ENCODE results near the gene CWC15.
A peak's percentile ranks its signal among the peaks of the same experiment; 100 is the strongest.
"Not testable (repeated sequence)": the region's sequence is repeated elsewhere in the genome, so short reads cannot be mapped to it uniquely, and the experiment has no call there.

Gene CWC15

GRCh38 chr11:94973099-94973968, at the start of gene CWC15, which contains the start of gene KDM4D:
Gene CWC15 (minus strand): TSS chr11:94973556. CDS start chr11:94972185, 1,371 bp downstream.
Gene KDM4D (plus strand): TSS chr11:94973709. CDS start chr11:94997373, 23,664 bp downstream.
- DNase-seq, result peak; percentile 85 to 91

- DNase-seq, result not testable (repeated sequence)
Observed at GRCh38 chr11:95021468-95021867, 48.1 kb upstream of the CWC15 start.

DNA sequence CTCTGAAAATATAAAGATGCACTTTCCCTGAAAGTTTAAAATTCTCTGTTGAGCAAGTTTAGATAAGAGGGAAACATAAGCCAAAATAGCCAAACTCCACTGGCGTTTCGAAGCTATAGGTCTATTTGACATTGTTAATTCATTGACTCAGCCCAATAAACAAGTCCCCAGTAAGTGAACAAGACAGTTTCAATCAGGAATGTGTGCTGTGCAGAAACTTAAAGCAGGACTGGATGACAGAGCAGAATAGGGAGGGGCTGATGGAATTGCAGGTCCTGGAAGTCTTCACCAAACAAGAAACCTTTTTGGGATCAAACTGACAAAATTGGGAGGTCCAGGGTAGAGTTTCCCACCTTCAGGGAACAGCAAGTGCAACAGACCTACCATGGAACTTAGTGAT, 42.8 kb upstream of the CWC15 start:
- DNase-seq, result no peak

- DNase-seq, result no peak
Observed at GRCh38 chr11:95014184-95014821, 40.9 kb upstream of the CWC15 start.

DNA sequence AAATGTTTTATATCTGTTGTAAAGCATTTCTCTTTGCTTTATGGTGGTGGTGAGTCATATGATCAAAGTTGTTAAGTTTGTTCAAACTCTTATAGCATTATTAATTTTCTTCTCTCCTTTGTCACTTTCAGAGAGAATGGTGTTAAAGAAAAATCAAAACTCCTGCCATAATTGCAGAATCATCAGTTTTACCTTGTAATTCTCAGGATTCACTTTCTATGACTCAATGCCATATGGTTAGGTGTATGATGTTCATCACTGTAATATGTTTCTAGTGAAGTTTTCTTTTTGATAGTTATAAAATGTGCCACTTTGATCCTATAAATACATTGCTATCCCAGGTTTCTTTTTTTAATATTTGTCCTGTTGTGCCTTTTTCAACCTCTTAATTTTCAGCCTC, 38.0 kb upstream of the CWC15 start:
- no peak for DNase-seq

DNA sequence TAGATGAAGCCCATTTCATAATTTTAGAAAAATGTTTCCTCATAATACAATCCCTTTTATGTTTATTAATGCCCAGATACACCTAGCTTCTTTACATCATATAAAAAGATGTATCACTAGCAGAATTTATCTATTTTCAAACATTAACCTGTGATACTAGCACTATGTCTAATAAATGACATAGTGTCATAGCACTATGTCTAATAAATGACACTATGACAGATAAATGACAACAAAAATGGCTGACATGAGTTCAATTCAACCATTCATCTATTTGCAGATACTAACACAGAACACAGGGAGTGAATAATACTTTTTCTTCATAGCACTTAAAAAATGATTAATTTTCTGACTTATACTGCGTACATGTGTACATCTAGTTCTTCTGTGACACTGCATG, 32.3 kb upstream of the CWC15 start:
- DNase-seq, result no peak

- DNase-seq, result no peak
Observed at GRCh38 chr11:95003716-95004115, 30.4 kb upstream of the CWC15 start.

DNA sequence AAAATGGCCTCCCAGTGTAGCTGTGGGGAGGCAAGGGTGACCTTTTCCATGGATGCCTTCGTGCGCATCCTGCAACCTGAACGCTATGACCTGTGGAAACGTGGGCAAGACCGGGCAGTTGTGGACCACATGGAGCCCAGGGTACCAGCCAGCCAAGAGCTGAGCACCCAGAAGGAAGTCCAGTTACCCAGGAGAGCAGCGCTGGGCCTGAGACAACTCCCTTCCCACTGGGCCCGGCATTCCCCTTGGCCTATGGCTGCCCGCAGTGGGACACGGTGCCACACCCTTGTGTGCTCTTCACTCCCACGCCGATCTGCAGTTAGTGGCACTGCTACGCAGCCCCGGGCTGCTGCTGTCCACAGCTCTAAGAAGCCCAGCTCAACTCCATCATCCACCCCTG, 24.9 kb upstream of the CWC15 start:
- no peak for DNase-seq

- no peak for DNase-seq
Observed at GRCh38 chr11:94997437-94997836, 24.1 kb upstream of the CWC15 start.

- no peak for DNase-seq
Observed at GRCh38 chr11:94993400-94993943, 20.1 kb upstream of the CWC15 start.

DNA sequence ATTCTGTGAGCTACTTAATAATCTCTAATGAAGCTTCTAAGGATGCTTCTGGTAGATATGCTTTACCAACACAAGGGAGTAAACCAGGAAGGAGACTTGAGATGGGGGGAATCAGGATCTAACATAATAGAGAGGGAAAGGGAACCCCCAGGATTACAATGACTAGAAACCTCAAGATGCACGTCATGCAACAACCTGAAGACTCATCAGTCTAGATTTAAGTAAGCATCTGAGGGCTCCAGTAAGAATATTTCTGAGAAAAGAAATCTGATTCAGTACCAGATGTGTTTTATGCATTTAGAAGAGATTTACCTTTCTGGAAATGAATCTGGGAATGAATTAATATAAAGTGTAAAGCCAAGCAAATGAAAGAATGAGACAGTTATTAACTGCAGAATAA, 15.4 kb upstream of the CWC15 start:
- DNase-seq, result no peak

GRCh38 chr11:94987378-94987777, 14.0 kb upstream of the CWC15 start:
- no peak for DNase-seq

DNA sequence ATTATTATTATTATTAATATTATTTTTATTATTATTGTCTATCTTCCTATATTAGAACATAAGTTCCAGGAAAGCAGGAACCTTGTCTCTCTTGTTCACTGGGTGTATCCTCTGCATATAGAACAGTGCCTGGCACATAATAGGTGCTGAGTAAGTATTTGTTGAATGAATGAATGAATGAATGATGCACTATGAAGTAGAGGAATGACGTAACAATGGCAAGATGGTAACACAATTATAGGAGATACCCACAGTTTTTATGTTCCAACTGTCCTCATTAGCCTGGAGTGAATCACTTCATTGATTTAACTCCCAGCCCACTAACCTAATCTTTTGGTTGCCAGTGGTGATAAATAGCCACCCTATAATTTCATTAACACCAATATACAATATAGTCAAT, 2.2 kb upstream of the CWC15 start:
- no peak for DNase-seq

DNA sequence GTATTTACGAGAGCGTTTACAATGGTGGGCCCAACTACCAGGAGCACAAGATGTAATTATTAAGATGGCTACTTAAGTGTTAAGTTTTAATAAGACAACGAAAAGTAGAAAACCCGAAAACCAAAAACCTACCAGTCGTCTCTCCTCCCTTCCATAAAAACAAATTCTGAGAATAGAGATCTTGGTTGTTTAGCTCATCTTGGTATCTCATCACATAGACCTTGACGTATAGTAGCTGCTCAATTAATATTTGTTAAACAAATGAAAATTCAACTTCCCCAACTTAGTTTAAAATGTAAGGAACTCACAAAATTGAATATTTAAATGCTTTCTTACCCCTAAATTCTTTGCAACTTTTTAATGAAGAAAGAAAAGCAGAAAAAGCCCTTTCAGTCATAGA, 822 bp upstream of the CWC15 start:
- DNase-seq, result no peak

DNA sequence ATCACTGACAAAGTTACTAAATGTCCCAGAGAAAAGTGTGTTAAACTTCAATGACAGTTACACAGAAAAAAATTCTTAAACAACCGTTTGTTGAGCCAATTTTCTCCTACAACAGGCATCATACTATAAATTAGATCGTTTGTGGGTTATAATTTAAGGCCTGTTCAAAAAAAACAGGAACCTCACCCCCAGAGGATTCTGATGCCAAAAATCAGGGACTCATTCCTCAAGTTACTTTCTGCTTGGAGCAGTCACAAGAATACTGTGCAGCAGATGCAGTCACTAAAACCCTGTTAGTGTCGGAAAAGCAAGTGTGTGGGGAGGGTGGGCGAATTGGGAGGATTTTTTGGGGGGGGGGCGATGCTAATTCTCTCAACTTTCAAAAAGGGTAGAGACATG, 657 bp downstream of the CWC15 start:
- DNase-seq, result no peak

DNA sequence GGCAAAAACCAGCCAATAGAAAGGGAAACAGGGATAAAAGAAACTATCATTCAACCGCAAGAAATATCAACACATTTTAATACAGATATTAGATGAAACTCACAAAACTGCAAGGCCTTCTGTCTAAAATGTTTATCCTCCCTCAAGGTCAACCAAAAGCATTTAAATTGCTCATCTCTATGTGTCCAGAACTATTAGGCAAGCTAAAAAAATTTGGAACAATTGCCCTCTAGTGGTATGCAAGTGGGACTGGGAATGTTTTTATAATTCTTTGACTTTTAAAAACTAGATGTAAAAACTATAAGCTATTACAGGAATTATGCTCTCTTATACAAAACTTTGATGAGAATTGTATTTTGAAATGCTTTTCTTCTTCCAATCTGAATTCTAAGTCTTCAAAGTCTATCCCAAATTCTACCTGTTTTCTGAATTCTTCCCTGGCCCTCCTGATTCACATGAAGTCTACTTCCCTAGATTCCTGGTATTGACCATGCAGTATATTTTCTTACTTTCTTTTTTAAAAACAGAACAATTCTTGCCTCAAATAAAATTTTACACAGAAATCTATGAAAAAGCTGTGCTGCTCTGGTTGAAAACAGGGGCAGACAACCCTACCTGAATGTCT, 4.9 kb downstream of the CWC15 start:
- no peak for DNase-seq

- DNase-seq, result no peak
Observed at GRCh38 chr11:94964934-94965333, 8.4 kb downstream of the CWC15 start.

GRCh38 chr11:94961255-94961654, 12.1 kb downstream of the CWC15 start:
- no peak for DNase-seq

GRCh38 chr11:94960488-94960887, 12.9 kb downstream of the CWC15 start:
- DNase-seq, result no peak

- DNase-seq, result no peak
Observed at GRCh38 chr11:94959179-94959578, 14.2 kb downstream of the CWC15 start.

- DNase-seq, result no peak
Observed at GRCh38 chr11:94958121-94958696, 15.1 kb downstream of the CWC15 start.

- no peak for DNase-seq
Observed at GRCh38 chr11:94956963-94957362, 16.4 kb downstream of the CWC15 start.

DNA sequence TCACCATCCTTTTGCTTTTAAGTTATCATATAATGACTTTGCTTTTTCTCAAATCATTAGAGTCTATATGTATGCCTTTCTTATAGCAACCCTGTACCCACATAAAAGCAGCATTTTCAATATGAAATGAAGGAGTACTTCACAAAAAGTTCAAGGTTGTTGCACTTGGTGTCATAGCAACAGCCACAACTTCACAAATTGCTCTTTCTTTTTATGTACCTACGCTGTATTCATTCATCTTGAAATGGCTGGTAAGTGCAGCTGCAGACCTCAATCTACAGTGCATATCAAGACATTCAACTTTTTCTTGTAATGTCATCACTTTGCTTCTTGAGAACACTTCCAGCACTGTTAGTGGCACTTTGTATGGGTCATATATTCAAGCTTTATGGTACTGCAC, 18.6 kb downstream of the CWC15 start:
- DNase-seq, result no peak
